Islet precursor cell (in vitro differentiated cells): ENCODE measurements around the gene RERE.

ENCODE experiments used
- DNase-seq: peaks from one replicate; pipeline ENCODE4 v3.0.0-alpha.2; 2018

RERE gene

GRCh38 chr1:8435569-8436071, 381.8 kb downstream of the RERE start:
- DNase-seq = no peak

DNA sequence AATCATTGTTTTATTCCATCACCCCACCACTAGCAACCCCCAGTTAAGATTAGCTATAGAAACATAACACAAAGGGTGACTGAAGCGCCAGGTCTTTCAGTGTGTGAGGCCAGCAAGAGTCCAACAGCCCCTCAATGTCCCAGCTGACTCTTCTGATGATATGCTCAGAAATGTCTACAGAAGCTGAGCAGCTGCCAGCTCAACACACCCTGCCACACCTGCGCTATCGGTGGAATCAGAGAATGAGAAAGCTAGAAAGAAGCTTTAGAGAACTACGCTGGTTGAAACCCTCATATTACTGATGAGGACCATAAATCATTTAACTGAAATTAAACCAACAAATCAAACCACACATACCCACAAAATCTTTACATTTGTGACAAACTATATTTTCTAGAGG, 383.3 kb downstream of the RERE start:
- no peak for DNase-seq

DNA sequence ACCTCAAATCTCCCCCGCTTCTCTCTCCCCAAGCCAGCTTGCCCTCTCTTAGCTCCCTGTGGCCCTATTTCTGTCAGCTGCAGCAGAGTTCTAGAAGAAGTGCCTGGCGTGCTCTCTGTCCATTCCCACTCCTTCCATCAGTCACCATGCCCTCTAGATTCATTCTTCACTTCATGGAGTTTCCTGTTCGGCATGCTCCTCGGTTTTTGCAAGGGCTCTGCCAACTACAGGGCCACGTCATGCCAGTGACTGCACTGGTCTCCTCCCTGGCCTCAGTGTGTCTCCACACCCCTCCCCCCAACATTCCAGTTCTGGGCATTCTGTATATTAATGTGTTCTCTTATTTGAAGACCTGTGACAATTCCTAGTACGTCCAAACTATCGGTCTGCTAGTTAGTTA, 385.7 kb downstream of the RERE start:
- DNase-seq = no peak

DNA sequence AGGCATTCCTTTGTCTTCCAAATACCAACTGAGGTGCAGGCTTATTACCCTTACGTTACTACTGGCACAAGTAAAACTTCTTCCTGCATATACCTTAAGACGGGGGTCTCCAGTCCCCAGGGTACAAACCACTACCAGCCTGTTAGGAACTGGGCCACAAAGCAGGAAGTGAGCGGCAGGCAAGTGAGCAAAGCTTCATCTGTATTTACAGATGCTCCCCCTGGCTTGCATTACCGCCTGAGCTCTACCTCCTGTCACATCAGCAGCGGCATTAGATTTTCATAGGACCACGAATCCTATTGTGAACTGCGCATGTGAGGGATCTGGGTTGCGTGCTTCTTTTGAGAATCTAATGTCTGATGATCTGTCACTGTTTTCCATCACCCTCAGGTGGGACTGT, 386.4 kb downstream of the RERE start:
- DNase-seq = no peak

GRCh38 chr1:8430476-8430875, 387.0 kb downstream of the RERE start:
- DNase-seq = no peak

- DNase-seq = no peak
Observed at GRCh38 chr1:8429549-8430110, 387.8 kb downstream of the RERE start.

GRCh38 chr1:8428441-8428840, 389.0 kb downstream of the RERE start:
- DNase-seq = no peak

- DNase-seq = no peak
Observed at GRCh38 chr1:8427986-8428385, 389.5 kb downstream of the RERE start.

- DNase-seq = no peak
Observed at GRCh38 chr1:8427493-8427892, 389.9 kb downstream of the RERE start.

- DNase-seq = no peak
Observed at GRCh38 chr1:8426996-8427395, 390.4 kb downstream of the RERE start.

DNA sequence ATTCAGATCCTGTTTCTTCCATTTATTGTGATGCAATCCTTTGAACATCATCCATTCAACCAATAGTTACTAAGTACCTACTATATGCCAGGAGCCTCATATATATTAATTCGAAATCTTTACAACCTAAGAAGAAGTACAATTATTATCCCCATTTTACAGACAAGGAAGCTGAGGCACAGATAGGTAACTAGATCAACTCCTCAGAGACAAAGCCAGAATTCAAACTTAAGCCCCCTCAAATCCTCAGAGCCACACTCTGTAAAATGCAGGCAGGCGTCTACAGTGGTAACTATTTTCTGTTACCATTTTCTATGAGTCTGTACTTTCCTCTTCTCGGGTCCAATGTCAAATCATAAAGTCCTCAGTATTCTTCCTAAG, 391.7 kb downstream of the RERE start:
- DNase-seq = no peak

GRCh38 chr1:8425150-8425780, 392.2 kb downstream of the RERE start:
- no peak for DNase-seq

- DNase-seq = peak; percentile 87
Observed at GRCh38 chr1:8424539-8425116, 392.8 kb downstream of the RERE start.

DNA sequence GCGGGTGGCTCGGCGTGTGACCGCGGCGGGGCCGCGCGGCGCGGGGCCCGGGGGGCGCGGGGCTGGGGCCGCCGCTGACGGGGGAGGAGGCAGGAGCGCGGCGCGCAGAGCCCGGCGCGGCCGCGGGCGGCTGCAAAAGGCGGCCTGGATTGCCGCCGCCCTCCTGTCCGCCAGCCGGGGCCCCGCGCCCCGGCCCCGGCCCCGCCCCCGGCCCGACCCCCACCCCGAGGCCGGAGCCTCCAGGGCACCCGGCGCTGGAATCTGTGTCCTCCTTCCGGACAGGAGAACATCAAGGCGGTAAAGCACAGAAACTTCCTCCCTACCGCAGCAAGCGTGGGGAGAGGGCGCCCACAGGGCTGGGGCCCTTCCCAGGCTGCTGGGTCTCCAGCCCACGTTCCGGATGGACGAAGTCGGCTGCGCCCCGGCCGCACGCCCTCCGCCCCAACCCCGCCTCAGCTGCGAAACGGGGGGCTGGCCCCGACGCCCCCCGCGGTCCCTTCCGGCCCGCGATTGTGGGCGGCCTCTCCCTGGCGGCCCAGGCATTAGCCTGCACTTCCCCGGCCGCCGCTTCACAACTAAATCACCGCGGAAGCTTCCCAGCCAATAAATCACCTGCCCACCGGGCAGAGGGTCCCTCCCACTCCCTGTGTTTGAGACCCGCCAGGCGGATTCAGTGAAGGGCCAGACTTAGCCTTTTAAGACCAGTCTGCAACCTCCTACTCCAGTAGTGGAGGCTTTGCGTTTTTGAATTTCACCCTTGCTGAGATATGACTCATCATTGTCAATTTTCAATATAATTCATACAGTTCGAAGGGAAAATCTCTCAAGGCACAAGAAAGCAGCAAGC, 393.5 kb downstream of the RERE start:
- DNase-seq = peak; percentile 95

- DNase-seq = peak; percentile 64
Observed at GRCh38 chr1:8423269-8423691, 394.2 kb downstream of the RERE start.

DNA sequence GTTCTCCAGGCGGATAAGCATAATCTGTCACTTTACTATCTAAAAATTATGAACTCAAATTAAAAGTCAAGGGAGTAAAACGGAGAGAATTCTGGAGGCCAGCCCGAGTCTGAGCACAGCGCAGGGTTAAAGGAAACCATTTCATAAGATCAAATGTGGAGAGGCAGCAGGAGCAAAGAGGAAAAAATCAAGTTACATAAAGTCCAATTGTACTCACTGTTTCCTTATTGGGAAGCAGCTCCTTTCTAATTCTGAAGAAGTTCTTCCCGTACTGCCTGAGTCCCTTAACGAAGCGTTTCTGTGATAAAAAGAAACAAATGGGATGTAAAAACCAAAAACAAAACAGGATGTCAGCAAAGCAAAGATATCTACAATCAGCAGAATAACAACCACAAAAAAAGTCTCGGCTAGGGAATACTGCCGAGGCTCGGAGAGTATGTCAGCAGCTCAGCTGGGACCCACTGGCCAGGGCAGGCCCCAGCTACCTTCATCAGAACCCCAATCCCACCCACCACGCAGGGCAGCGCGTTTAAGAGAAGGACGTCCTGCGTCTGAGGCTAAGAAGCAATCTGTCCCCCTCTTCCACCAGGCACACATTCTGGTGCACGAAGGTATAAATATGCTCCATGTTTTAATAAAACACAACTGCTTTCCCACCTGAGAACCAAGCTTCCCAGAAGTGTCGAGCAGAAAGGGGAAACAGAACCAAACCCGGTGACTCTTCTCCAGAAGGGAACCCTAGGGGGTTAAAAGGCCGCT, 394.8 kb downstream of the RERE start:
- no peak for DNase-seq

DNA sequence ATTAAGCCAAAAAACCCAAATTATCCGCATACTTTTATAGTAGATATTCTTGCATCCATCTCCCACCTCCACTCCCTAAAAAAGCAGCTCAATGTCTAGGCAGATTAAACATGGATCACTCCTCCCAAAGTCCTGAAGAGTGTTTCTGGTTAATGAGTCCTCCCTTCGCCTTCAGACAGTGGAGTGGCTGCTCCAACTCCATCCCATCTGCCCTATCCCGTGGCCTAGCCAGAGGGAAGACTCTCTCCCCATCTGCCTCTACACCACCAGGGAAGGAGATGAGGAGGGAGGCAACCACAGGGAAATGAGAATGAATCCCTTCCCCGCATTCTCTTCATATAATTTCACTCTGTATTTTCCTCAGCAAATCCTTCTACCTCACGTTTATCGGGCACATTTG, 395.7 kb downstream of the RERE start:
- DNase-seq = no peak

DNA sequence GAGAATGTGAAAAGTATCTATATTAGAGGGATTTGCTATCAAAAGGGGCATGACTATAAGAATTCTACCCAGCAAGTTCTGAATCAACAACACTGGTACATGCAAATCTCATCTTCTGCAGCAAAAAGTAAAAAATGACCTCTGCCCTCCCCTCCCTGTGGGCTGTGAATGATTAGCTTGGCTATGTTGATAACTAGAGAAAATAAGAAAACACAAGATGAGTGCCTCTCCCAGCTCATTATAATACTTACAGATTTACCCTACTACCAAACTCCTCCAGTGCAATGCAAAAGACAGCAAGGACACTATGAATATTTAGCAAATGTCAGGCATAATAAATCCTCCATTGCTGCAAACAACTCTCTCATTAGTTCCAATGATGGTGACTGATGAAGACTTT, 397.1 kb downstream of the RERE start:
- no peak for DNase-seq

DNA sequence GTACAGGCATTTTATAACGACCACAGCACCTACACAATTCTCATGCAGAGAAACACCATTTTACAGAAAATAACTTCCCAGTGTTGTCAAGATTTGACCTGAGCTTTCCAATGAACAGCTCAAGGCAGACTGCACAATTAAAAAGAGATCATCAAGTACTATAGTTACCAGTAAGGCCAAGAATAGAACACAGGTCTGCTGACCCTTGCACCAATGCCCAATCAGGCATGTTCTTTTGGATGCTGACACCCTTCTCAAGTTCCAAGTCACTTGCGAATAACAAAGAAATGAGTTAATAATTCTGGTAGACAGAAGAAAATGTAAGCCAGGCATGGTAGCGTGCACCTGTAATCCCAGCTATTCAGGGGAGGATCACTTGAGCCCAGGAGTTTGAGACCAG, 397.6 kb downstream of the RERE start:
- DNase-seq = no peak

DNA sequence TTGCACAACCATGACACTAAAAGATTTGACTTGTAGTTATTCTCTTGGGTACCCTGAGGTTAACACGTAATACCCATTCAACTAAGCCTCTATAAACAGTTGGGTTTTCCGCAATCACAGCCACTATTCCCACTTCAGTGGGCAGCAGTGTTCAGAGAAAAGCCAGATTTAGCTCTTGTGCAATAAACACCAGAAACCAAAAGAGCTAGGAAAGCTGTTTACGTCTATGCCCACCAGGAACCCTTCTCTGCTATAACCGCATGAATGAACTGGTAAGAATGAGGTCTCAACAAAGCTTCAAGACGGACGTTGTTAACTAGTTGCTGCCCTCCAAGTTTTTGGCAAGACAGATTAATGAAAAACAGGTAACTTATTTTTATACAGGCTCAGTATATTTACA, 398.3 kb downstream of the RERE start:
- DNase-seq = no peak

- no peak for DNase-seq
Observed at GRCh38 chr1:8418301-8418700, 399.1 kb downstream of the RERE start.

DNA sequence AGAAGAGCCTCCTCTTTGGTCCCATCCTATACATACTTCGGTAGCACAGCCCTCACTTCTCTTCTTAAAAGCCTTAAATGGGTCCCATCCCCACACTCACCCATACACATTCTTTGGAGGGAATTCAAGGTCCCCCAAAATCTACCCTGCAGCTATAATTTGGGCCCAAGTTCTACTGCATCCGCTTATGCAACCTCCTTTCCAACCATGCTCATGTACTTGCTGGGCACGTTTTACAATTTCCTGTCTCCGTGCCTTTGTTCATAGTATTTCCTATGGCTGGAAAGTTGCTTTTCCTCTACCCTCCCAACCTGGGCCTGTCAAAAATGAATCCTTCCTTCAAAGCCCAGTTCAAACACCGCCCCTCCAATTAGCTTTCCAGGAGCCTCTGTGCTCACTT, 399.8 kb downstream of the RERE start:
- no peak for DNase-seq

DNA sequence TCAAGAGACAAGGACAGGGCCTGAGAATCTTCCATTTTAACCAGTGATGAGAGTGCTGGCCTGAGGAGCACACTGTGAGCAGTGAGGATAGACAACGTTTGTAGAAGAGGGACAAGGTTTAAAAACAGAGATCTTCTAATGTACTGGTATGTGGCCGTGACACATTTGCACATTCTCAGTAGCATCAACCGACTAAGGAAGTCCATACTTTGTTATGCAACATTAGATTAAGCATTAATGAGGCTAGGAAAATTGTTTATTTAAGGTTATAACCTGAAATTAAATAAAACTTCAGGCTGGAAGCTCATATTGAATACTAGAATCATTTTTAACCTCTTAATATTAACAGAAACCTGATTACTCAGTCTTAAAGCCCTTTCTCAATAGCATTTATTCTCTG, 400.6 kb downstream of the RERE start:
- DNase-seq = no peak
